ENCODE results near the gene SHOX.
"Not testable (repeated sequence)": the region's sequence is repeated elsewhere in the genome, so short reads cannot be mapped to it uniquely, and the experiment has no call there.

SHOX gene

GRCh38 chrX:630612-631496, at the start of gene SHOX:
SHOX (plus strand) TSS chrX:630791; CDS start chrX:630898, 107 bp downstream.
- no peak for DNase-seq (ENCODE audit: low spot score)

- DNase-seq (ENCODE audit: low spot score), result no peak
Observed at GRCh38 chrX:581066-581465, 49.5 kb upstream of the SHOX start.

- no peak for DNase-seq (ENCODE audit: low spot score)
Observed at GRCh38 chrX:581720-582298, 48.8 kb upstream of the SHOX start.

GRCh38 chrX:584572-584971, 46.0 kb upstream of the SHOX start:
- no peak for DNase-seq (ENCODE audit: low spot score)

GRCh38 chrX:585115-585808, 45.3 kb upstream of the SHOX start:
- peak; percentile 34 for DNase-seq (ENCODE audit: low spot score)

GRCh38 chrX:586351-586750, 44.2 kb upstream of the SHOX start:
- DNase-seq (ENCODE audit: low spot score), result no peak

GRCh38 chrX:589261-589660, 41.3 kb upstream of the SHOX start:
- DNase-seq (ENCODE audit: low spot score), result not testable (repeated sequence)

- DNase-seq (ENCODE audit: low spot score), result no peak
Observed at GRCh38 chrX:590693-591404, 39.7 kb upstream of the SHOX start.

- DNase-seq (ENCODE audit: low spot score), result peak; percentile 31
Observed at GRCh38 chrX:599837-600715, 30.5 kb upstream of the SHOX start.

GRCh38 chrX:603029-603428, 27.6 kb upstream of the SHOX start:
- not testable (repeated sequence) for DNase-seq (ENCODE audit: low spot score)

- not testable (repeated sequence) for DNase-seq (ENCODE audit: low spot score)
Observed at GRCh38 chrX:604616-605015, 26.0 kb upstream of the SHOX start.

- not testable (repeated sequence) for DNase-seq (ENCODE audit: low spot score)
Observed at GRCh38 chrX:608088-608487, 22.5 kb upstream of the SHOX start.

- no peak for DNase-seq (ENCODE audit: low spot score)
Observed at GRCh38 chrX:614136-614535, 16.5 kb upstream of the SHOX start.

GRCh38 chrX:617401-617800, 13.2 kb upstream of the SHOX start:
- DNase-seq (ENCODE audit: low spot score), result no peak

- DNase-seq (ENCODE audit: low spot score), result no peak
Observed at GRCh38 chrX:617891-618290, 12.7 kb upstream of the SHOX start.

GRCh38 chrX:618304-618703, 12.3 kb upstream of the SHOX start:
- DNase-seq (ENCODE audit: low spot score), result not testable (repeated sequence)

- no peak for DNase-seq (ENCODE audit: low spot score)
Observed at GRCh38 chrX:618761-619450, 11.7 kb upstream of the SHOX start.

GRCh38 chrX:619451-619811, 11.2 kb upstream of the SHOX start:
- no peak for DNase-seq (ENCODE audit: low spot score)

- no peak for DNase-seq (ENCODE audit: low spot score)
Observed at GRCh38 chrX:619812-620531, 10.6 kb upstream of the SHOX start.
